H1 (cell line): ENCODE measurements around the gene KCNA5. TPM values are rescaled to one million over a fixed set of nuclear protein-coding genes. Genes with fewer than 3 reads are reported as not detected.

Experiments used
- POLR2AphosphoS5 ChIP-seq: IDR thresholded peaks from 2 replicates; pipeline ENCODE4 v1.6.1; 2011; ENCODE audit warnings: low read depth, low read length
- polyA plus RNA-seq, 7 experiments: library from polyadenylated mRNA; depleted of rRNA in 3 of 7; stranded (reverse) in 5 of 7; unstranded in 2 of 7; fragments of >200 nt in 5 of 7; fragments of 200-250 nt in 2 of 7; gene quantifications; 1 replicate in 5 of 7; 2 replicates in 1 of 7; 4 replicates in 1 of 7; pipeline versions ENCODE4 v1.2.1 to v1.2.3, GENCODE V29; 2011 to 2013; ENCODE audit warnings: missing spikeins in 2 of 7, mixed read lengths in 2 of 7
- total RNA-seq: library from RNA; stranded (reverse); fragmentation: NEBNext Ultra II Directional; extraction: Animal tissue kit (Norgen Biotek cat#: 25700); gene quantifications from 2 replicates; pipeline ENCODE4 v1.2.1, GENCODE V29; 2021
- TF ChIP-seq, protein P1 (sequence below), 3 experiments: IDR thresholded peaks; 1 replicate in 2 of 3; 2 replicates in 1 of 3; pipeline versions ENCODE4 v1.5.1 to v1.6.1; 2011; ENCODE audit warnings: low read length in 3 of 3, mild to moderate bottlenecking in 3 of 3, inconsistent platforms in 2 of 3, low read depth in 1 of 3, moderate library complexity in 1 of 3; ENCODE audit not compliant: insufficient read depth in 1 of 3; ENCODE audit errors: control extremely low read depth in 1 of 3

Gene KCNA5
- total and polyA plus RNA-seq, 2 of the 8 experiments (the other 6 are each of a cell fraction or from before 2014, with no cell fraction given): 0.20 to 0.29 TPM

DNA sequence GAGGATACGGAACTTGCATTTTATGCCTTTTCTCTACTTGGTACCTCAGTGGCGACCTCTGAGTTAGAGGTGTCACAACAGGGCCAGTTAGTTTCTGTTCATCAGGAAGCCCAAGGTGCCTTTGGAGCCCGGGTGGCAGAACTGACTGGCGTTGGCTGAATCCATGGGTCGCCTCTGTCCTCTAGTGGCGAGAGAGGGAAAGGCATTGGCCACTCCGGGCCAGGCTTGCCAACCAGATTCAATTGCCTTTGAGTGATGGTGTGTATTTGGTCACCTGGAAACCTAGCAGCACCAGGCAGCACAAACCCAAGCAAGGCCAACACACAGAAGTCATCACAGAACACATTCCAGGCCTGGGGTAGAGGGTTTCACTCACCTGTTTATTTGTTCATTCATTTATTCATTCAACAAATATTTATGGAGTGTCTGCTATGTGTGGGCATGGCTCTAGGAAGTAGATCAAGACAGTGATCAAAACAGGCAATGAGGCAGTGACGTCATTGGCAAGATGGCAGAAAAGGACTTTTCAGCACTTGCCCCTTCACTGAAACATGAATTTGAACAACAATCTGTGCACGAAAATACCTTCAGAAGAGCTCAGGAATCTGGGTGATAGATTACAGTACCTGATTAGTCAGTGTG, 40.5 kb upstream of the KCNA5 start (continued):
- TF ChIP-seq, protein P1, sequence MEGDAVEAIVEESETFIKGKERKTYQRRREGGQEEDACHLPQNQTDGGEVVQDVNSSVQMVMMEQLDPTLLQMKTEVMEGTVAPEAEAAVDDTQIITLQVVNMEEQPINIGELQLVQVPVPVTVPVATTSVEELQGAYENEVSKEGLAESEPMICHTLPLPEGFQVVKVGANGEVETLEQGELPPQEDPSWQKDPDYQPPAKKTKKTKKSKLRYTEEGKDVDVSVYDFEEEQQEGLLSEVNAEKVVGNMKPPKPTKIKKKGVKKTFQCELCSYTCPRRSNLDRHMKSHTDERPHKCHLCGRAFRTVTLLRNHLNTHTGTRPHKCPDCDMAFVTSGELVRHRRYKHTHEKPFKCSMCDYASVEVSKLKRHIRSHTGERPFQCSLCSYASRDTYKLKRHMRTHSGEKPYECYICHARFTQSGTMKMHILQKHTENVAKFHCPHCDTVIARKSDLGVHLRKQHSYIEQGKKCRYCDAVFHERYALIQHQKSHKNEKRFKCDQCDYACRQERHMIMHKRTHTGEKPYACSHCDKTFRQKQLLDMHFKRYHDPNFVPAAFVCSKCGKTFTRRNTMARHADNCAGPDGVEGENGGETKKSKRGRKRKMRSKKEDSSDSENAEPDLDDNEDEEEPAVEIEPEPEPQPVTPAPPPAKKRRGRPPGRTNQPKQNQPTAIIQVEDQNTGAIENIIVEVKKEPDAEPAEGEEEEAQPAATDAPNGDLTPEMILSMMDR (IDR thresholded peaks at IDR 0.05; ENCODE audit: control extremely low read depth in 1 of 3, insufficient read depth in 1 of 3, low read depth in 1 of 3, low read length in 3 of 3): peak; percentile 99
- TF ChIP-seq POLR2AphosphoS5: no peak
